Transverse colon (tissue), 4 donors: ENCODE results near the gene UBE2O.

Source experiments
- CTCF ChIP-seq, 5 experiments: fragments of 200-600 bp in 3 of 5; fragments of 450-650 bp in 2 of 5; sonication (generic) in 3 of 5; IDR thresholded peaks; 1 replicate in 2 of 5; 2 replicates in 3 of 5; pipeline ENCODE4 v1.5.1; 2016 to 2017; ENCODE audit warnings: antibody characterized with exemption in 5 of 5, inconsistent platforms in 3 of 5, mild to moderate bottlenecking in 2 of 5, moderate library complexity in 1 of 5
- POLR2AphosphoS5 ChIP-seq, 3 donors: sonication (generic); formaldehyde crosslinking; IDR thresholded peaks; one replicate each; pipeline ENCODE4 v1.6.1; 2016; ENCODE audit warnings: antibody characterized with exemption in 3 of 3

- TF ChIP-seq CTCF (IDR thresholded peaks at IDR 0.05), result no peak
- no peak for TF ChIP-seq POLR2AphosphoS5 (IDR thresholded peaks at IDR 0.05)
Observed at GRCh38 chr17:76381633-76382350, 71.2 kb downstream of the UBE2O start.
